Thyroid gland (tissue), 4 donors: ENCODE data around the gene COX8C. TPM values are rescaled to one million over a fixed set of nuclear protein-coding genes. Genes with fewer than 3 reads are reported as not detected.

Experiments
- DNase-seq, 2 donors: peaks; one replicate each; pipeline ENCODE4 v3.0.0-alpha.2; 2019
- H3K27ac ChIP-seq, 3 donors: fragments of 200-600 bp; sonication (generic); 1 replicate in 2 of 3; 2 replicates in 1 of 3; pipeline ENCODE4 v1.5.1; 2016 to 2019; ENCODE audit warnings: mild to moderate bottlenecking in 1 of 3, moderate library complexity in 1 of 3
- H3K27me3 ChIP-seq: fragments of 200-600 bp; sonication (generic); one replicate; pipeline ENCODE4 v1.5.1; 2019
- H3K36me3 ChIP-seq, 2 donors: fragments of 200-600 bp; sonication (generic); one replicate each; pipeline ENCODE4 v1.5.1; 2016 to 2019
- H3K4me1 ChIP-seq, 2 donors: fragments of 200-600 bp; sonication (generic); one replicate each; pipeline ENCODE4 v1.5.1; 2017 to 2019
- H3K4me3 ChIP-seq, 3 donors: fragments of 200-600 bp; sonication (generic); replicated peaks in 1 of 3; 1 replicate in 2 of 3; 2 replicates in 1 of 3; pipeline ENCODE4 v1.5.1; 2016; ENCODE audit warnings: mild to moderate bottlenecking in 1 of 3
- H3K9me3 ChIP-seq: fragments of 200-600 bp; sonication (generic); one replicate; pipeline ENCODE4 v1.5.1; 2017
- CTCF ChIP-seq, 6 experiments: fragments of 200-600 bp in 3 of 6; fragments of 450-650 bp in 3 of 6; sonication (generic) in 3 of 6; IDR thresholded peaks; one replicate each; pipeline ENCODE4 v1.5.1; 2016 to 2019; ENCODE audit warnings: antibody characterized with exemption in 6 of 6, mild to moderate bottlenecking in 2 of 6, inconsistent platforms in 1 of 6, moderate library complexity in 1 of 6
- POLR2A ChIP-seq, 2 donors: fragments of 450-650 bp; IDR thresholded peaks; one replicate each; pipeline ENCODE4 v1.6.1; 2017; ENCODE audit warnings: antibody characterized with exemption in 2 of 2, mild to moderate bottlenecking in 2 of 2, moderate library complexity in 1 of 2
- WGBS, 2 donors: methylation state at CpG; one replicate each; pipeline ENCODE4 v1.1.5; 2017; 5-methylcytosine and 5-hydroxymethylcytosine counted together
- intact Hi-C: fragments of 100-400 bp; cut with DNase I; formaldehyde crosslinking; loops from one replicate; pipeline ENCODE4 v1.15.1; 2023
- total RNA-seq, 4 donors: library from RNA; depleted of rRNA; stranded (reverse); fragments of >200 nt; gene quantifications; one replicate each; pipeline ENCODE4 v1.2.3, GENCODE V29; 2016

The COX8C gene, protein sequence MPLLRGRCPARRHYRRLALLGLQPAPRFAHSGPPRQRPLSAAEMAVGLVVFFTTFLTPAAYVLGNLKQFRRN
- total RNA-seq = not detected

- no peaks in the 10 kb centered on the region for H3K9me3 ChIP-seq
- H3K27ac ChIP-seq = no peak within 1 kb of the TSS
- H3K4me1 ChIP-seq = no peaks in the 10 kb centered on the region
- no peaks in the 10 kb centered on the region for H3K27me3 ChIP-seq
- 96 to 97% methylated on average over 54 to 55 of the region's 60 CpGs for WGBS, 2 donors
- TF ChIP-seq CTCF (IDR thresholded peaks at IDR 0.05) = no peak
- no peak for TF ChIP-seq POLR2A (IDR thresholded peaks at IDR 0.05)
- DNase-seq = no peak
- H3K4me3 ChIP-seq = no peak within 1 kb of the TSS
- intact Hi-C loops = no loop called here
- H3K36me3 ChIP-seq = no peaks in the 10 kb centered on the region
Measured at GRCh38 chr14:93346926-93347721, at the start of gene COX8C. Gene COX8C, plus strand, starts transcription at chr14:93347182. Its CDS starts 87 bp downstream, at chr14:93347269.

GRCh38 chr14:93299416-93299815, 47.6 kb upstream of the COX8C start:
- Histone ChIP-seq H3K4me3 (no peak overlapping the region), H3K27ac (no peak overlapping the region), H3K27me3 (no peaks in the 10 kb centered on the region), H3K4me1 (peaks cover 4 to 9% of the 10 kb centered on the region in 2 donors), H3K9me3 (no peaks in the 10 kb centered on the region), H3K36me3 (peaks cover 0 to 3% of the 10 kb centered on the region in 2 donors)
- no peak for DNase-seq
- 83 to 89% methylated on average over 3 of the region's 3 CpGs for WGBS, 2 donors
- intact Hi-C loops = no loop called here
- TF ChIP-seq POLR2A (IDR thresholded peaks at IDR 0.05) (no peak), CTCF (IDR thresholded peaks at IDR 0.05) (no peak)

DNA sequence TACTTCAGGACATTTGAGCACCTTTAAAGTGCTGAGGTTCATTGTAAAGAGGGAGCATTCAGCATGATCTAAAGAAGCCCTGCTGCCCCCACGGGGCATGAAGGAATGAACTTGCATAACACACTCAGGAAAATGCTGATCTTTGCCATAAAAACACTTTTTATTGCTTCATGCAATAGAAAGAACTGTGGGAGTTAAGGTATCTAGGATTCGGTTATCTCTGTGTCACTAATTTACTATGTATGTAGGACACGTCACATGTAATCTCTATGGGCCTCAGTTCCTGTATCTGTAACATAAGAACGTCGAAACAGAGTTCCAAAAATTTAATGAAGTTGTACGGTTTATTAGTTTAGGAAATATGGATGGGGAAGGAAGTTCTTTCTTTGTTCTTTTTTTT, 47.1 kb upstream of the COX8C start:
- Histone ChIP-seq H3K27ac (no peak overlapping the region), H3K27me3 (no peaks in the 10 kb centered on the region), H3K4me1 (peaks cover 4 to 11% of the 10 kb centered on the region in 2 donors), H3K36me3 (no peaks in the 10 kb centered on the region), H3K9me3 (no peaks in the 10 kb centered on the region), H3K4me3 (no peak overlapping the region)
- no peak for TF ChIP-seq CTCF (IDR thresholded peaks at IDR 0.05)
- no peak for TF ChIP-seq POLR2A (IDR thresholded peaks at IDR 0.05)
- intact Hi-C loops = no loop called here
- no peak for DNase-seq
- 72 to 77% methylated on average over 6 of the region's 6 CpGs for WGBS, 2 donors

DNA sequence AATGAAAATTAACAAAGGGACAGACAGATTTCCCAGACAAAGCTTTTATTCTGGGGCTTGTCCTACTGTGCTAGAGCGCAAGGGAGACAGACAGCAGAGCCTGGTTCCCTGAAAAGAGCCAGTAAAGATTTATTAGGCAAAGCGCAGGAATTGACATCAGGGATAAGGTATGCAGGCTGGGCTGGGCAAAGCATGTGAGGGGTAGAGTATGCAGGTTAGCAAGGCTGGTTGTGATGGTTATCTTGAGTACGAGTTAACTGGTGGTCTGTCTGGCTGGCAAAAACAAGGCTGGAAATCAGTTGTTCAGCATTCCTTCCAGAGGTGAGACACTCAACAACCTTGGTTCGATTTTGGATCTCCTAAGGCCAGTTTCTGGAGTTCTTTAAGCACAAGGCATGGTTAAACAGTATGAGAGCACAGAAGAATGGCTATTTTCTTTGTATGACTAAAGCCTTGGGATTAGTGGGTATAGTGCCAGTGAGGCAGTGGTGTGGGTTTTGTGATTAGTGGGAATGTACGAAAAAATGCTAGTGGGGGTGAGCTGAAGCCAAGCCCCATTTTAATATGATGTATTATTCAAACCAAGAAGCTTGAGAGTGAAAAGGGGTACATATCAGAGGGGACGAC, 45.0 kb upstream of the COX8C start:
- Histone ChIP-seq H3K27me3 (no peaks in the 10 kb centered on the region), H3K9me3 (no peaks in the 10 kb centered on the region), H3K27ac (no peak overlapping the region), H3K36me3 (no peaks in the 10 kb centered on the region), H3K4me3 (no peak overlapping the region), H3K4me1 (peaks cover 4 to 11% of the 10 kb centered on the region in 2 donors)
- intact Hi-C loops = no loop called here
- 78 to 87% methylated on average over 6 of the region's 6 CpGs for WGBS, 2 donors
- no peak for DNase-seq
- no peak for TF ChIP-seq CTCF (IDR thresholded peaks at IDR 0.05)
- TF ChIP-seq POLR2A (IDR thresholded peaks at IDR 0.05) = no peak
